ENCODE measurements around the gene PTH1R.

The PTH1R gene

DNA sequence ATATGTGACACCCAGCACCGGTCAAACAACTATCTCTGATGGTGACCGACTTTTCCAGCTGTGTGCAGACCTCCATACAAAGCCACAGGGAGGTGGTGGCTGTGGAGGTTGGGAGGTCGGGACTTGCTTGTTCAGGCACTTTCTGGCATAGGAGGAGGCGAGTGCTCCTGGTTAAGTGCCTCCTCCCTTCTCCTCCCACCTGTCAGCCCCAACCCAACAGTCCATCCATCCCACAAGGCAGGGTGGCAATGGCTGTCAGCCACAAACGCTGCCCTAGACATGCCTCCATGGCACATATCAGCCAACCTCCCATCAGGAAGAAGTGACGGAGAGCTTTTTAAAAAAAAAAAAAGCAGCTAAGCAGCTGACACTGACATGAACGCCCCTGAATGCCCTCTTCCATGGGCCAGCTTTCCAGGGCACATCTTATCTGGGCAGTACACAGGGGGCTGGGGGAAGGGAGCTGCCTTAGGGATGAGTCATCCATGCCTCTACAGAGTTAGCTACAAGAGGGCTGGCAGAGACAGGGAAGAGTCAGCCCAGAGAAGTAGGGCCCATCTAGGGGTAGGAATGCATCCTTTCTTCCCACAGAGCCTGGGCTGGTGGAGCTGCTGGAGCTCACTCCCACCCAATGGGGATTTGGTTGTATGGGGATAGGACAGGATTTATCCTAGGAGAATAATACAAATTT is 57.8 kb downstream of the PTH1R start:
- TF ChIP-seq, protein P1, sequence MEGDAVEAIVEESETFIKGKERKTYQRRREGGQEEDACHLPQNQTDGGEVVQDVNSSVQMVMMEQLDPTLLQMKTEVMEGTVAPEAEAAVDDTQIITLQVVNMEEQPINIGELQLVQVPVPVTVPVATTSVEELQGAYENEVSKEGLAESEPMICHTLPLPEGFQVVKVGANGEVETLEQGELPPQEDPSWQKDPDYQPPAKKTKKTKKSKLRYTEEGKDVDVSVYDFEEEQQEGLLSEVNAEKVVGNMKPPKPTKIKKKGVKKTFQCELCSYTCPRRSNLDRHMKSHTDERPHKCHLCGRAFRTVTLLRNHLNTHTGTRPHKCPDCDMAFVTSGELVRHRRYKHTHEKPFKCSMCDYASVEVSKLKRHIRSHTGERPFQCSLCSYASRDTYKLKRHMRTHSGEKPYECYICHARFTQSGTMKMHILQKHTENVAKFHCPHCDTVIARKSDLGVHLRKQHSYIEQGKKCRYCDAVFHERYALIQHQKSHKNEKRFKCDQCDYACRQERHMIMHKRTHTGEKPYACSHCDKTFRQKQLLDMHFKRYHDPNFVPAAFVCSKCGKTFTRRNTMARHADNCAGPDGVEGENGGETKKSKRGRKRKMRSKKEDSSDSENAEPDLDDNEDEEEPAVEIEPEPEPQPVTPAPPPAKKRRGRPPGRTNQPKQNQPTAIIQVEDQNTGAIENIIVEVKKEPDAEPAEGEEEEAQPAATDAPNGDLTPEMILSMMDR (IDR thresholded peaks at IDR 0.05; ENCODE audit: insufficient read depth, missing control alignments) = no peak
- DNase-seq (ENCODE audit: insufficient read length, low spot score) (no peak), FAIRE-seq (no peak)

DNA sequence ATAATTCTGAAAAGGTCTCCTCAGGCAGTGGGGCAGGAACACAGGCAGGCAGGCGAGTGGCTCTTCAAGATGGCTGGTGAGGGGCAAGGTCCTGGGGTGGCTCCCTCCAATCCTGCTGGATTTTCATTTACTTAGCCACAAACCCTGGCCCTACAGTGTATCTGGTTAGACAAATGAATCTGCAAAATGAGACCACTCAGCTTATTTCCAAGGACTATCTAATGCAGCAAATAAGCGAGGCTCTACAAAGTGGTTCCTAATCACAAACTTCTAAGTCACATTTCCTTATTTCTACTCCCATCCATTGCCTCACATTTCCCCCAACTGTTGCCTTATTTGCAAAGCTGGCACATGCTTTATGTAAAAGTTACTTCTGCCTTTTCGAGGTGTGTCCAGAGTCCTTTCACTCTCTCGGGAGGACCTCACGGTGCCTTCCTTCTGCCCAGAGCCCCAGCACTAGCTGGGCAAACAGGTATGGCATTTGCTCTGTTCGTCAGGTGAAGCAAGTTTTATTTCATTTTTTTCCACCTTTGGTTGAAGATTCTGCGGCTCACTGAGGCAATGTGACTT is 58.6 kb downstream of the PTH1R start:
- FAIRE-seq = no peak
- TF ChIP-seq, protein P1 (IDR thresholded peaks at IDR 0.05; ENCODE audit: insufficient read depth, missing control alignments) = no peak
- no peak for DNase-seq (ENCODE audit: insufficient read length, low spot score)

DNA sequence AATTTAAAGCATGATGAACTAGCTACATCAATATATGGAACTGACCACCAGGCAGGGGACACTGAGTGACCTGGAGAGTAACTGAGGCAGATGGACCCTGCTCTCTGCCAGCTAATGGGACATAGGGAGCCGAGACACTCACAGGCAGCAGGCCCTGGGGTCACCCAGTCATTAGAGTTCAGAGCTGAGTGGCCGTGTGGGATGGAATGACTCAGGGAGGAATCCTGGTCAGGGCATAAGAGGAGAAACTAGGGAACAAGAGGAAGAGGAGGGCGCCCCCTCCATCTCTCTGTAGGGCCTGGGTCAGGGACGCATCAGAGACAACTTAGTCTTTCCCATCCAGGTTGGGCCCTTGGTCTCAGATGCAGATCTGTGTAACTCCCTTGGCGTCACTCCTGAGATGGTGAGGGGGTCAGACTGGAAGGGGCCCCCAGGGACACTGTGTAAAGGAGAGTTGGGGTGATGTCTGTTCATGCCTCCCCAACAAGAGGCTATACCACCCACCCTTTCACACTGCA is 59.3 kb downstream of the PTH1R start:
- FAIRE-seq (no peak), DNase-seq (ENCODE audit: insufficient read length, low spot score) (no peak)
- TF ChIP-seq, protein P1 (IDR thresholded peaks at IDR 0.05; ENCODE audit: insufficient read depth, missing control alignments) = no peak

DNA sequence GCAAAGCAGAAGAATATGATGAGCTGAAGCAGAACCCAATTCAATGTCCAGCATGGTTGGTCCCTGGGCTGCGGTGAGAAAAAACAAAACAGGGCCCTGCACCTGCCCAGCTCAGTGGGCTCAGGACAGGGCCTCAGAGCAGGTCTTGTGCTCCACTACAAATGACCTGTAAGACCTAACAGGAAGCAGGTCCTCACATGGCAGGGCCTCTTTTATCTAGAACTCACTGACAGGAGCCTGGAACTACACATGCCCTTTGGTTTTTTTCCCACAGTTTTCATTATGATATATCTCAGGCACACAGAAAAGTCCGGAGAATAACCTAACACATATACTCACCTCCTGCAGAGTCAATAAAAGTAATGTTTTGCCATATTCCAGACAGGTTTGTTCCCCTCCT is 60.6 kb downstream of the PTH1R start:
- FAIRE-seq = no peak
- no peak for DNase-seq (ENCODE audit: insufficient read length, low spot score)
- TF ChIP-seq, protein P1 (IDR thresholded peaks at IDR 0.05; ENCODE audit: insufficient read depth, missing control alignments) = no peak

DNA sequence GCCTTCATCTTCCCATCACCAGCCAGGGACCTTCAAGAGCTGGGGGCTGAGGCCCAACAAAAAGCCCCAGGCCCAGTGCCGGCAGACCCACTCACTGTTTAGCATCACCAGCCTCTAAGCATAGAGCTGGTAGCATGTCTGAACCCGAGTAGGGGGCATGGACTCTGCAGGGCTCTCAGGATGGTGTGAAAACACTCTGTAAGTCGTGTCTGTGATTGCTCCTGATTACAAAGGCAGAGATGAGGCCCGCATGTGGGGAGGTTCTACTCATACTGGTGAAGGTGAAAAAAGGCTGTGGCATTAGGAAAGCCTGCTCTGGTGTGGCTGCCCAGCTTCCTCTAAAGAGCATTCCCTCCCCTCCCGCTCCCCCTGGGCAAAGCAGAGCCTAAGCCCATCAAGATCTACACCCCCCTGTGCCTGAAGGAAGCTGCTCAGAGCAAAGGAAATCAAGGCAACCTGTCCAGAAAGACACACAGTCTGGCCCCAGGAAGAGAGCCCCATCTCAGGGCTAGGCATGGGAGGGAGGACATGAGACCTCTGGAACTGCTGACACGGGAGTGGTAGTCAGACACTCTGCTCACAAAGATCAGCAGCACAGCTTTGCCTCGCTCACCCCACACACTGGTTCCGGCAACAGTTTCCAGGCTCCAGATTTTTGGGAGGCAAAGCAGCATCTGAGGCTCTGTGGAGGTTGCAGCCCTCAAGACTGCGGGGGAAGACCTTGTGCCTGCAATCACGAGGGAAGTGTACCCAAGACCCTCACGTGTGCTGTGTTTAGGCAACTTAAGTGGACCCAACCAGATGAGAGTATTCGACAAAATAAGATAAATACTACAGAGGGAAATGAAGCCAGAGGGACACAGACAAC is 62.3 kb downstream of the PTH1R start:
- TF ChIP-seq, protein P1 (IDR thresholded peaks at IDR 0.05; ENCODE audit: insufficient read depth, missing control alignments) = no peak
- DNase-seq (ENCODE audit: insufficient read length, low spot score) (no peak), FAIRE-seq (no peak)

DNA sequence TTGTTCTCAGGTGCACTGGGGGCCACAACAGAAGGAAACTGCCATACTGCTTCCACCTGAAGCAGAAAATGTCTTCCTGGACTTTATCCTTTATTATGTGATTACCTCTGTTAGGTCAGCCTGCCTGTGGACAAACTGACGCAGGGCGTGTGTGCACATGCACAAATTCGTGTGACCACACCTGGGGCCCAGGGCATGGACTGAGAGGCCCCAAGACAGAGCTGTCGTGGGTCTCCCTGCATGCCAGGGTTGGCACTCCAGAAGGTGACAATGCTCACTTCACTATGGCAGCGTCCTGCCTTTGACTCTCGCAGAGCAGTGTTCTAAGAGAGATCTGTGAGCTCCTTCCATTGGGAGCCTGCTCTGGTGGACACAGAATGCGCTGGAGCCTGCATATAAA is 64.6 kb downstream of the PTH1R start:
- TF ChIP-seq, protein P1 (IDR thresholded peaks at IDR 0.05; ENCODE audit: insufficient read depth, missing control alignments) = no peak
- no peak for FAIRE-seq

More for the DNA sequence above, 64.6 kb downstream of the PTH1R start:
- no peak for DNase-seq (ENCODE audit: insufficient read length, low spot score)

Measured in D721Med (cell line).